Left hindlimb (tissue), 1 donor: Measurements from ENCODE around the gene ABCA8.

Experiments used
- DNase-seq: peaks from one replicate; pipeline ENCODE4 v3.0.0-alpha.2; 2018

ABCA8 gene

GRCh38 chr17:68943123-68943811, 11.9 kb downstream of the ABCA8 start:
- no peak for DNase-seq

- no peak for DNase-seq
Observed at GRCh38 chr17:68942389-68942788, 12.8 kb downstream of the ABCA8 start.

DNA sequence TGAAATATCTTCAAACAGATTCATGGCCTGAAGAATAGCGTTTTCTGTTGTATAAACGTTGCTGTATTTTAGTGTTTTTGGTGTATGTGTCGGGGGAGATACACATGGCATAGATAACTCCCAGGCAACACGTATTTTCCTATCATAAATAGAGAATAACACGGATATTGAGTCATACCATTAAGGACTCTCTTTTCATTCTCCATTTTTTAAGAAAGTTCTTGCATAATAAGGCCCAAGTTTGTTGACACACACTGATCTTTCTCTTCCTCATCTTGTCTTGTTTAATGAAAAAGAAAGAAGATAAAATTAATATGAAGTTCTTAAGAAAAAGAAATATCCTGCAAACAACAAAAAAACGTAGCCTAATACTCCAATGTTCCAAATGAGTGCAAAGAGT, 13.4 kb downstream of the ABCA8 start:
- no peak for DNase-seq

DNA sequence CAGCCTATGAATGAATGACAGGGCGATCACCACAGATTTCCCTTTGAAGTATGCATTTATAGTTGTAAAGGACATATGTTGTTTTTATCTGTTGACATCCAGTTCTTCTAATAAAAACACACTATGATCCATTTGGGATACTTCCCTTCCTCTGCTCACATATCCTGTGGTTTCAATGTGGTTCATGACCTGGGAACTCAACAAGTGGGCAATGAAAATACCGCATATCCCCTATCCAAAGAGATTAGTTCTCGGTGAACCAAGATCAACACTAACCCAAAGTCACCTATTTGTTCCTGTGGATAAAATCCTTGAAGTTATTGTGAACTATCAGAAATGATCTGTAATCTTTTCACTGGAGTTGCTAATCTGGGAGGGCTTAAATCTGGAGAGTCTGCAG, 16.0 kb downstream of the ABCA8 start:
- DNase-seq: no peak

DNA sequence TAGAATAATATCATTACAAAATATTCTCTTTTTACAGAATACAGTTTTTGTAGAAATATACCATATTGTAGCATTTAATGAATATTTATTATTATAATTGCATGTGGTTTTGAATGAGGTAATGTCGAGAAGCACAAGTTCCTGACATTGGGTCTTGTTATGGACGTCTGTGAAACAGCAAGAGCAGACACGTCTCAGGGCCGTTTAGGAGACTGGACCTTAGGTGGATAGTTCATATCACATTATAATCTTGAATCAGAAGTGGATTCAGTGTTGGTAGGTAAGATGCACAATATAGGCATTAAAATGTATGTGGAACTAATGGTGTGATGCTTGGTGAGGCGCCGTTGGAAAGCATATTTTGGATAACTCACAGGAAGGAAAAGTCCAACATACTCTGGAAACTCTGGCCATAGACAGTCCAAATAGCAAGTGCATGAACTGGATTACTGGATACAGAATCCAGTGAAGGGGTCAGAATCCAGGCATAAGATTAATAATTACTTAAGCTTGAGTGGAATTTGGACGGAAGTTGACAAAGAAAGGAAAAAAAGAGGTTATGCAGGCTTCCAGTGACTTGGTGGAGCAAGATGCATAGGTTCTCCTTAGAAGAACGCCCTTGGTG, 17.2 kb downstream of the ABCA8 start:
- DNase-seq: no peak

DNA sequence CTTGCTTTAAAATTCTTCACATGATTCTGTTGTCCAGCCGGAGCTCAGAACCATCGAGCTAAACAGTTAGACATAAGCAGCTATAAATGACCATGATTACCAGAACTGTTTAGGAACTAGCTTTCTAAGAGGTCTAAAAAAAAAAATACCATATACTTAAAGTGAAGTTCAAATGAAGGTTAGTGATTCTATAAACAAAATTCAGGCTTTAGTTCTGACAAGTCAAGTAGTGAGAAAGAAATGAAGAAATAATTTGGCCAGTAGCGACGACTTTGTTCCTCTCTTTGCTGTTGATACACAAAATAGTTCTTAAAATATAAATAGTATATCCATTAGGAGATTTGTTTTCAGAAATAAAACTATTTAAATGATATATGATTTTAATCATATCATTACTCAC, 27.7 kb downstream of the ABCA8 start:
- DNase-seq: no peak

GRCh38 chr17:68924793-68925720, 30.1 kb downstream of the ABCA8 start:
- DNase-seq: no peak

DNA sequence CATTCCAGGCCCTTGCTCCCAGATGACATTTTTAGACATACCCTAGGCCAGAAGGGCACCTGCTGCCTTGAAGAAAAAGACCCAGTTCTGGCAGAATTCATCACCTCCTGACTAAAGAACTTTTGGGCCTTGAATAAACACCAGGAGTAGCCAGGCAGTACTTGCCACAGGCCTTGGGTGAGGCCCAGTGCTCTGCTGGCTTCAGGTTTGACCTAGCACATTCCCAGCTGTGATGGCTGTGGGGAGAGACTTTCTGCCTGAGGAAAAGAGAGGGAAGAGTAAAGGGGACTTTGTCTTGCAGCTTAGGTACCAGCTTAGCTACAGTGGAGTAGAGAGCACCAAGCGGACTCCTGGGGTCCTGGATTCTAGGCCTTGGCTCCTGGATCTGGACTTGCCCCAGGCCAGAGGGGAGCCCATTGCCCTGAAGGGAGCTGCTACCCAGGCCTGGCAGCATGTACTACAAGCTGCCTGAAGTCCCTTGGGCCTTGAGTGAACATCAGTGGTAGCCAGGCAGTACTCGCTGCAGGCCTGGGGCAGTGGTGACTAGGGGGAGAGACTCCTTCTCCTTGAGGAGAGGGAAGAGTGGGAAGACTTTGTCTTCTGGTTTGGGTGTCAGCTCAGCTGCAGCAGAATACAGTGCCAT, 44.3 kb downstream of the ABCA8 start:
- no peak for DNase-seq

DNA sequence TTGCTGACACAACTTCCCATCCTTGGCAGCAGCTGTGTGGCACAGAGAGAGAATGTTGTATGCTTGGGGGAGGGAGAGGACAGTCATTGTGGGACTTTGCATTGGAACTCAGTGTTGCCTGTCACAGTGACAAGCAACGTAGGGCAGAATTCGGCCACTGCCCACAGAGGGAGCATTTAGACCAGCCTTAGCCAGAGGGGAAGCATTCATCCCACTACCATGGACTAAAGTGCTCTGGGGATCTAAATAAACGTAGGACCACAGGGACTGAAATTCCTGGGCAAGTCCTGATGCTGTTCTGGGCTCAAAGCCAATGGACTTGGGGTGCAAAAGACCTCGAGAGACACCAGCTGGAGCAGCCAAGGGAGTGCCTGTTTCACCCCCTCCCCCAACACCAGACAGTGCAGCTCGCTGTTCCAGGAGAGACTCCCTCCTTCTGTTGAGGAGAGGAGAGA, 44.9 kb downstream of the ABCA8 start:
- DNase-seq: peak; percentile 40

DNA sequence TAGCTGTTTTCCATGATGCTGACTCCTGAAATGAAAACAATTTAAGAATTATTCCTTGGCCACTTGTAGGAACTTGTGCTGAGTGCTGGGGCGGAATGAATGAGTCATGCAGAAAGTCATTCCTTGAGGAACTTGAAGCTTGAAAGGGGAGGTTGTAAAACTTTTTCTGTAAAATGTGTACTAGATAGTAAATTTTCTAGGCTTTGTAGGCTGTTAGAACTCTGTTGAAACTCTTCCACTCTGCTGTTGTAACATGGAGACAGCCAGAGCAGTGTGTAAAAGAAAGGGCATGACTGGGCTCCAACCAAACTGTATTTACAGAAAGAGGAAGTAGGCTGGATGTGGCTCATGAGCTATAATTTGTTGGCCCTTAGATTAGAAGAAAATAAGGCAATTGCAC, 46.1 kb downstream of the ABCA8 start:
- DNase-seq: peak; percentile 56

DNA sequence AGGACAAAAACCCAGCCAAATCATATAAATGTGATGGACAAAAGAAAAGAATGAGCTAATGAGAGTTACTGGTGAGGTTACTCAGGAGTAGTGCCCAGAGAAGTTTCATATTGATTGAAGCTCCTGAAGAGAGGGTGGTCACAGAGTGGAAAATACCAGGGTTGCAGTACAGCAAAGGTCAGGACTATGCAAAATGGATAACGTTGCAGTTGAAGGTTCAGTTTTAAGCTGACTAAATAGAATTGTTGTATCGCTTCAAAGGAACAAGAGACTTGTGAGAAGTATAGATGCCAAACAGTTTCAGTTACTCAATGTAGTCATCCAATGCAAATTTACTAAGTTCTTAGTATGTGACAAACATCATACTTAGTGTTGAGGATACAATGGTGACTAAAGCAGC, 47.1 kb downstream of the ABCA8 start:
- DNase-seq: no peak

DNA sequence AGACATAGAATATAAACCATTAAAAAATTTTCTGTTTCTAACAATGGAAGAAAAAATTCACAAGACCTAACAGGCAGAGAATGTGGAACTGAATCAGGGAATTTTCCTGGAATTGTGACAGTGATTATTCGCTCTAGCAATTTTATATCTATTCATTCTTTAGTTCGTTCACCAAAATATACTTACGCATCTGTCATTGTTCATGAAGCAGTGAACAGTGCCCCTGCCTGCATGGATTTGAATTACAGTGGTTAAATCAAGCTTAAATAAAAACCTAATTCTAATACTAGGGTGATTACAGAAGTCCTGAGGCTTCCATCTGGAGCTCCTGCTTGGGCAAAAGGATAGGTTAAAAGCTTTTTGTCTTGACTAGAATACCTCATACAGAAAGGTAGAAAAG, 48.6 kb downstream of the ABCA8 start:
- no peak for DNase-seq

GRCh38 chr17:68903286-68903685, 51.9 kb downstream of the ABCA8 start:
- no peak for DNase-seq

DNA sequence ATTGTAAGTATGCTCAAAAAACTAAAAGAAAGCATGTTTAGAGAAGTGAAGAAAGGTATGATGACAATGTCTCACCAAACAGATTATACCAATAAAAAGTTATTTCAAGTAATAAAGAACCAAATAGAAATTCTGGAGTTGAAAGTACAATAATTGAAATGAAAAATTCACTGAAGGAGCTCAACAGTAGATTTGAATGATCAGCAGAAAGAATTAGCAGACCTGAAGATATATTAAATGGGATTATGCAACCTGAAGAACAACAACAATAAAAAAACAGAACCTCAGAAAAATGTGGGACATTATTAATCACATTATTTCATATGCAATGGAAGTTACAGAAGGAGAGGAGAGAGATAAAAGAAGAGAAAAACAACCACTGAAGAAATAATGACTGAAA, 57.6 kb downstream of the ABCA8 start:
- DNase-seq: no peak

DNA sequence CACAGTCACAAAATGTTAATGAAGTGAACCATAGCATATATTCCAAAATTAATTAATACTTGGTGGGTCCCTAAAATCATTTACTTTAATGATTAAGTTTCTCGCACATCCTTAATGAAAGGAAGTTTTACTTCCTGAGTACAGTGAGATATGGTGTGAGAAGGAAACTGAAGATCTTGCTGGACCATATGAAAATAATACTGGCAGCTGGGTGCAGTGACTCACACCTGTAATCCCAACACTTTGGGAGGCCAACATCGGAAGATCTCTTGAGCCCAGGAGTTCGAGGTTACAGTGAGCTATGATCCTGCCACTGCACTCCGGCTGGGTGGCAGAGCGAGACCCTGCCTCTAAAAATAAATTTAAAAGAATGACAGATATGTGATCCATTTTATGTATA, 62.5 kb downstream of the ABCA8 start:
- no peak for DNase-seq

DNA sequence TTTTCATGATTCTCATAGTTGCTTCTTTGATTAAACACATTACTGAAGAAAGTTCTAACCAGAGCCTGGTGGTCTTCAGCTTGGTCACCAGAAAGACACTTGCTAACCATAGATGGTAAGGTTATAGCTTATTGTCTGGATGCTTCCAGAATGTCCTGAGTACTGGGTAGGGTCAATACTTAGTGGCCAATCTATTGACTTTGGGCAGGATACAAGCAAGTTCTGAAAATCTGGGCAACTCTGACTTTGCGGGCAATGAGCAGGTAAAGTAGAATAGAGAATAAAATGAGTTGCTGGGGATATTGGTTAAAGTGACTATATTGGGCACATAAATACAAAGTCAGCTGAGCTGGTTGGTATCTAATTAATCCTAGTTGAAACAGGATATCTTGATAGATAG, 63.0 kb downstream of the ABCA8 start:
- no peak for DNase-seq

DNA sequence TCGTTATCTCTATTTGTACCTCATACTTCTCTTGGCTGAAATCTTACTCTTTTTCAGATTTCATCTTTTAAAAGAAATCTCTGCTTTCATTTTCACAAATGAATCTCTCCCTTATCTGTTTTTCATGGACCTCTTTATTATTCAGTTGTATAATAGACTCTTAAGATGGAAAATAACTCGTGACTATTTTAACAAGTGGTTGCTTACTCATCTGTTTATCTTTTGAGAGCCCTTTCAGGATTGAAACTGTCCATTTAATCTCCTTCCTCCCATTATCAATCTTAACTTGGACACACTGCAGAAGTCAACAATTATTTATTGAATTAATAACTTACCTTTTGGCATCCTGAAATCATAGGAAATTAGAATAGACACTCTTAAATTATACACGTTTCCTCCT, 68.8 kb downstream of the ABCA8 start:
- no peak for DNase-seq

DNA sequence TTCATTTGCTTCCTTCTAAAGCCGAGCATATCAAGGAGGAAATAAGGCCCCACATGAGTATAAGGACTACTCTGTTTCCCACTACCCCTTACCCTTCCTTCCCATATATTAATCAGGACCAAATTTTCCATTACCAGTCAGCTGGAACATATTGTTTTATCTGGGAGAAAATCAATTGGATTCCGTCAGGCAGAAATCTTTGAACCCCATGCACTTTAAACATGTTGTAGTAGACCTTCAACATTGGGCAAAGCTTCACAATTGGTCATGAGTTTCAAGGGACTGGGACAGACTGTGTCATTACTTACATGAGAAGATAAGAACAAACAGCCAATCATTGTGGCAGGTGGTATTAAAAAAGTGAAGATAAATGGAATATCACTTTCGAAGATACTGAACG, 70.3 kb downstream of the ABCA8 start:
- DNase-seq: no peak

DNA sequence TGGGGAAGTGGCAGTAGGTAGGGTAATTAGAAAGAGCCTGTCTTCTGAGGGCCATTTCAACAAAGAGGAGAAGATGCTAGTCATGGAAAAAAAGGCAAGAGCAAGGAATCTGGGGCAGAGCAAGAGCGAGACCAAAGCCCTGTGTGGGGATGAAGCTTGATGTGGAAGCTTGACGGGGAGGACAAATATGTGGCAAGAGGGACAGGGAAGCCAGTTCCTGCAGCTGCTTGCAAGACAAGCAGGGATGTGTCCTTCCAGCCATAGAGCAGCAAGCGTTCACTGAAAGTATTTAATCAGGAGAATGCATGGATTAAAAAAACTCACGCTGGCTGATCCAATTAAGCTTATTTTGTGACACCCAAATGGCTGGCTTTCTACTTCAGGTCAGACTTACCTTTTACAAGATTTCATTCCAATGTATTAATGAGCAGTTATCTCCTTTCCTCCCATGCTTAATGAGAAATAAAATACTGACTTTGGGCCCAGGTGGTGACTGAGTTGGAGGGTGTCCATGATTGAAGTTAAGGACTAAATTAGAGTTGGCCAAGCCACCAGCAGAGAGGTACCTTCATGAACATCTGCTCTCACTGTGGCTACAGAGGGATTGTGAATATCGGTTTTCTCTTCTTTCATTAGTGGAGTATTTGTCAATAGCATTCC, 76.8 kb downstream of the ABCA8 start:
- no peak for DNase-seq

DNA sequence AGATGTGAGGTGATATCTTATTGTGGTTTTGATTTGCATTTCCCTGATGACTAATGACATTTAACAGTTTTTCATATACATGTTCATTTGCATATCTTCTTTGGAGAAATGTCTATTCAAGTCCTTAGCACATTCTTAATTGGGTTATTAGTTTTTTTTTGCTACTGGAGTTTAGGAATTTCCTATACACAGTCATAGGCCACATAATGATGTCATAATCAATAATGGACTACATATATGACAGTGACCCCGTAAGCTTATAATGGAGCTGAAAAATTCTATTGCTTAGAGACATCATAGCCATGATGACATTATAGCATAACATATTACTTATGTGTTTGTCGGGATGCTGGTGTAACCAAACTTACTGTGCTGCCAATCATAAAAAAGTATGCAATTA, 83.7 kb downstream of the ABCA8 start:
- DNase-seq: no peak

DNA sequence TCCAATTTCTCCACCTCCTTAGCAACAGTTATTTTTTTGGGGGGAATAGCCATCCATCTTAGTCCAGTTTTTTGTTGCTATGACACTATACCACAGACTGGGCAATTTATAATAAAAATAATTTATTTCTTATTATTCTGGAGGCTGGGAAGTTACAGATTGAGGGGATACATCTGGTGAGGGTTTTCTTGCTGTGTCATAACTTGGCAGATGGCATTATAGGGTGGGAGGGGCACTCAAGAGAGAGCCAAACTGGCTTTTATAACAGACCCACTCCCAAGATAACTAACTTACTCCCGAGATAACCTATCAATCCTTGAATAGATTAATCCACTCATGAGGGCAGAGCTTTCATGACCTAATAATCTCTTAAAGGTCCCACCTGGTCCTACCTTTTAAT, 84.2 kb downstream of the ABCA8 start:
- DNase-seq: no peak

DNA sequence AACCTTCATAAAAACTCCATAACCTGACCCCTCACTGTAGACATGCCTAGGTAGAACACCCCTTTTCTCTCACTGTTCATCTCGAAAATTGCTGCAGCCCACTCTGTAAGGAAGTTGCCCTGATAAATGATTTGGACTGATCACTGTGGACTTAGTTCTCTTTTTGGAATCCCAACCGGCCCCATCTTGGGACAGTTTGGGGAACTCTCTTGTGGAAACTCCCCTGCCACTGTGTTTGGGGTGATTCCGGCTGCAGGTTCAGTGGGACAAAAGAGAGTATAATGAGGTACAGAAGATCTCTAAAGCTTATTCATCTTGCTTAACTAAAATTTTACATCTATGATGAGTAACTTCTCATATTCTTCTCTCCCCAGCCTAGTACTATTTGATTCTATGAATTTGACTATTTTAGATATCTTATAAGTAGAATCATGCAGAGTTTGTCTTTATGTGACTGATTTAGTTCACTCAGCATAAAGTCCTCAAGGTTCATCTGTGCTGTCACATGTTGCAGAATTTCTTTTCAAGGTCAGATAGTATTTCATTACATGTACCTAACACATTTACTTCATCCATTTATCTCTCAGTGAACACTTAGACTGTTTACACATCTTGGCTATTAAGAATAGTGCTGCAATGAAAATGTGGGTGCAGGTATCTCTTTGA, 84.9 kb downstream of the ABCA8 start:
- DNase-seq: no peak
